Trophoblast cell (in vitro differentiated cells and primary cell): Measurements from ENCODE around the gene SH2D1A.

Experiments used
- DNase-seq, 2 donors: peaks; one replicate each; pipeline ENCODE4 v3.0.0-alpha.2; 2016
- H2AFZ ChIP-seq: 2 replicates; pipeline ENCODE4 v1.6.1; 2013; ENCODE audit warnings: low read length, moderate library complexity, mild to moderate bottlenecking; ENCODE audit not compliant: insufficient read depth, poor library complexity
- H2AK5ac ChIP-seq: 2 replicates; pipeline ENCODE4 v1.6.1; 2013; ENCODE audit warnings: mild to moderate bottlenecking, low read length
- H2BK120ac ChIP-seq: 2 replicates; pipeline ENCODE4 v1.6.1; 2013; ENCODE audit warnings: low read length, mild to moderate bottlenecking, moderate library complexity; ENCODE audit not compliant: insufficient read depth, poor library complexity
- H2BK12ac ChIP-seq: 2 replicates; pipeline ENCODE4 v1.6.1; 2013; ENCODE audit warnings: mild to moderate bottlenecking, low read length, moderate library complexity
- H2BK5ac ChIP-seq: 2 replicates; pipeline ENCODE4 v1.6.1; 2013; ENCODE audit warnings: low read length, low read depth, moderate library complexity, mild to moderate bottlenecking; ENCODE audit not compliant: poor library complexity
- H3K14ac ChIP-seq: 2 replicates; pipeline ENCODE4 v1.6.1; 2013; ENCODE audit warnings: mild to moderate bottlenecking, low read length
- H3K18ac ChIP-seq: 2 replicates; pipeline ENCODE4 v1.6.1; 2013; ENCODE audit warnings: mild to moderate bottlenecking, low read length
- H3K23ac ChIP-seq: 2 replicates; pipeline ENCODE4 v1.6.1; 2013; ENCODE audit warnings: low read length
- H3K27ac ChIP-seq: 2 replicates; pipeline ENCODE4 v1.5.1; 2013; ENCODE audit warnings: low read depth, mild to moderate bottlenecking, inconsistent platforms, low read length, moderate library complexity
- H3K27me3 ChIP-seq: 2 replicates; pipeline ENCODE4 v1.6.1; 2013; ENCODE audit warnings: inconsistent platforms, mild to moderate bottlenecking, low read length, moderate library complexity; ENCODE audit not compliant: insufficient read depth
- H3K36me3 ChIP-seq, 2 experiments: 1 replicate in 1 of 2; 2 replicates in 1 of 2; pipeline ENCODE4 v1.6.1; 2013; ENCODE audit warnings: low read length in 2 of 2, mild to moderate bottlenecking in 2 of 2, moderate library complexity in 1 of 2; ENCODE audit not compliant: insufficient read depth in 2 of 2, control insufficient read depth in 1 of 2
- H3K4ac ChIP-seq: 2 replicates; pipeline ENCODE4 v1.6.1; 2013; ENCODE audit warnings: low read depth, mild to moderate bottlenecking, low read length, moderate library complexity
- H3K4me1 ChIP-seq, 2 experiments: 1 replicate in 1 of 2; 2 replicates in 1 of 2; pipeline ENCODE4 v1.6.1; 2013; ENCODE audit warnings: low read length in 2 of 2, mild to moderate bottlenecking in 2 of 2, moderate library complexity in 1 of 2; ENCODE audit not compliant: insufficient read depth in 2 of 2, control insufficient read depth in 1 of 2
- H3K4me2 ChIP-seq: 2 replicates; pipeline ENCODE4 v1.6.1; 2013; ENCODE audit warnings: inconsistent platforms, mild to moderate bottlenecking, low read length, moderate library complexity
- H3K4me3 ChIP-seq: 2 replicates; pipeline ENCODE4 v1.5.1; 2013; ENCODE audit warnings: mild to moderate bottlenecking, low read depth, low read length, inconsistent platforms
- H3K79me1 ChIP-seq: one replicate; pipeline ENCODE4 v1.6.1; 2013; ENCODE audit warnings: low read length
- H3K79me2 ChIP-seq: 2 replicates; pipeline ENCODE4 v1.6.1; 2013; ENCODE audit warnings: low read length, mild to moderate bottlenecking; ENCODE audit not compliant: control insufficient read depth, insufficient read depth, poor library complexity
- H3K9ac ChIP-seq: 2 replicates; pipeline ENCODE4 v1.6.1; 2013; ENCODE audit warnings: mild to moderate bottlenecking, low read length
- H3K9me3 ChIP-seq: 2 replicates; pipeline ENCODE4 v1.6.1; 2013; ENCODE audit warnings: low read depth, mild to moderate bottlenecking, control low read depth, inconsistent platforms, low read length; ENCODE audit not compliant: insufficient read depth
- H4K12ac ChIP-seq: 2 replicates; pipeline ENCODE4 v1.6.1; 2013; ENCODE audit warnings: low read depth, mild to moderate bottlenecking, low read length, moderate library complexity
- H4K8ac ChIP-seq: 2 replicates; pipeline ENCODE4 v1.6.1; 2013; ENCODE audit warnings: low read depth, mild to moderate bottlenecking, low read length, moderate library complexity
- H4K91ac ChIP-seq: one replicate; pipeline ENCODE4 v1.6.1; 2013; ENCODE audit warnings: low read depth, mild to moderate bottlenecking, low read length, moderate library complexity
- whole genome bisulfite sequencing: extraction: QIAGEN DNeasy Blood & Tissue Kit; methylation state at CpG from one replicate; pipeline ENCODE4 v1.1.7; 2013; ENCODE audit warnings: missing lambda C conversion rate; ENCODE audit not compliant: insufficient read length, insufficient coverage; ENCODE audit errors: extremely low coverage; 5-methylcytosine and 5-hydroxymethylcytosine counted together

SH2D1A gene

DNA sequence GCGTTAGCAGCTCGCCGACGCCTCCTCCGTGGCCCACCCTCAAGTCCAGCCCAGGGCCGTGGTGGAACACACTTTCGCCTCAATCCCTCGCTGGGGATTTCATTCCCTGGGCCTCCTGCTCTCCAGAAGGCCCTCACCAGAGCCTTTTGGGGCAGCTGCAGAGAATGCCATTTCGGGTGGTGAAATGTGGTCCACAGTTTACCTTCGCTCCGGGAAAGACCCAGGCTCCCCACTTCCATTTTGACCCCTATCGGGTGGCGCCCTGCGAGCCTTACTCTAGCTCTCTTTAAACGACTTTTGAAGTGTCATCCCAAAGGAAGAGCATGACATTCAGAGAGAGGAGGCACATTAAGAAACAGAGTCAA is 496 bp downstream of the SH2D1A start:
- H2BK5ac ChIP-seq: no peak overlapping the region
- H3K79me2 ChIP-seq: no peaks in the 10 kb centered on the region
- no peaks in the 10 kb centered on the region for H3K9me3 ChIP-seq
- H3K14ac ChIP-seq: no peak overlapping the region
- H3K4me3 ChIP-seq: no peak overlapping the region
- H2BK120ac ChIP-seq: no peak overlapping the region
- H4K8ac ChIP-seq: no peak overlapping the region
- WGBS: no CpG with 5 or more reads among the region's 15 CpGs
- H3K9ac ChIP-seq: no peak overlapping the region
- H4K91ac ChIP-seq: no peak overlapping the region
- no peaks in the 10 kb centered on the region for H3K36me3 ChIP-seq
- H3K27ac ChIP-seq: no peak overlapping the region
- H2AFZ ChIP-seq: no peak overlapping the region
- H3K18ac ChIP-seq: no peak overlapping the region
- no peak overlapping the region for H3K4ac ChIP-seq
- no peaks in the 10 kb centered on the region for H3K79me1 ChIP-seq
- H3K4me2 ChIP-seq: no peak overlapping the region
- H3K27me3 ChIP-seq: no peaks in the 10 kb centered on the region
- no peak overlapping the region for H4K12ac ChIP-seq
- no peak overlapping the region for H3K23ac ChIP-seq
- no peak overlapping the region for H2BK12ac ChIP-seq
- H3K4me1 ChIP-seq: no peaks in the 10 kb centered on the region
- H2AK5ac ChIP-seq: no peak overlapping the region
- no peak for DNase-seq

- Histone ChIP-seq H2BK5ac (no peak overlapping the region), H3K4me3 (no peak overlapping the region), H2AK5ac (no peak overlapping the region), H2BK120ac (no peak overlapping the region), H4K8ac (no peak overlapping the region), H2AFZ (no peak overlapping the region), H3K18ac (no peak overlapping the region), H3K23ac (no peak overlapping the region), H4K91ac (no peak overlapping the region), H3K4ac (no peak overlapping the region), H3K79me1 (no peaks in the 10 kb centered on the region), H4K12ac (no peak overlapping the region), H3K79me2 (no peaks in the 10 kb centered on the region), H3K9me3 (no peaks in the 10 kb centered on the region), H3K27me3 (no peaks in the 10 kb centered on the region), H3K4me1 (no peaks in the 10 kb centered on the region), H3K27ac (no peak overlapping the region), H3K4me2 (no peak overlapping the region), H3K36me3 (no peaks in the 10 kb centered on the region), H3K9ac (no peak overlapping the region), H3K14ac (no peak overlapping the region), H2BK12ac (no peak overlapping the region)
- no CpG with 5 or more reads among the region's 5 CpGs for WGBS
- no peak for DNase-seq
These were observed 879 bp downstream of the SH2D1A start for GRCh38 chrX:124347242-124347641.

- no peak overlapping the region for H3K27ac ChIP-seq
- no peak for DNase-seq
These were observed 1.8 kb downstream of the SH2D1A start for GRCh38 chrX:124348182-124348581.

DNA sequence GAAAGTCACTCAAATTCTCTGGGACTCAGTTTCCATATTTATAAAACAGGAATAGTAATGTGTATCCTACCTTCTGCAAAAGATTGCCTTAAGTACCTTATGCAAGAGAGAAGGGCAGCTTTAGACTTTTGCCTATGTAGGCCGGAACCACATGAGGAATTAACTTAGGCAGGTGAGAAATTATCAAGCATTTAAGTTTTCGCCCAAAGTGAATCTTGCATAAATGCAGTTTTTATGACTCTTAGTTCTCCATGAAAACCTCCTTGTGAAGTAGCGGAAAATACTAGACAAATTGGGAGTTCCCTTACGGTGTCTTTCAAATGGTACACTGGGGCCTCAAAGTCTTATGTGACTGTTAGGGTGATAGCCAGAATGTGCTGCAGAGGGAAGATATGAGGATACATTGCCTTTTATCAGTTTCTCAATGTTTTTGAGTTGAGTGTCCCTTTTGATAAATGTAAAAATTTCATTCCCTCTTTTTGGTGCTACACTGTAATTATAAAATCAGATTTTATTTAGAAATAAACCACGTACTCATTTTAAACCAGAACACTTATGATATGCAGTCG is 2.6 kb downstream of the SH2D1A start:
- Histone ChIP-seq H3K27ac (no peak overlapping the region), H2BK120ac (no peak overlapping the region), H3K27me3 (no peaks in the 10 kb centered on the region), H4K12ac (no peak overlapping the region), H3K9me3 (no peaks in the 10 kb centered on the region), H4K91ac (no peak overlapping the region), H3K23ac (no peak overlapping the region), H3K4ac (no peak overlapping the region), H3K9ac (no peak overlapping the region), H3K18ac (no peak overlapping the region), H2BK12ac (no peak overlapping the region), H2AK5ac (no peak overlapping the region), H2AFZ (no peak overlapping the region), H3K4me2 (no peak overlapping the region), H2BK5ac (no peak overlapping the region), H3K4me3 (no peak overlapping the region), H3K14ac (no peak overlapping the region), H3K36me3 (no peaks in the 10 kb centered on the region), H3K79me2 (no peaks in the 10 kb centered on the region), H4K8ac (no peak overlapping the region), H3K79me1 (no peaks in the 10 kb centered on the region), H3K4me1 (no peaks in the 10 kb centered on the region)
- WGBS: no CpG with 5 or more reads among the region's 6 CpGs
- DNase-seq: no peak

More at GRCh38 chrX:124348182-124348581, 1.8 kb downstream of the SH2D1A start:
- H3K36me3 ChIP-seq: no peaks in the 10 kb centered on the region
- no CpG with 5 or more reads among the region's 5 CpGs for WGBS
- H2BK5ac ChIP-seq: no peak overlapping the region
- no peak overlapping the region for H3K23ac ChIP-seq
- no peak overlapping the region for H2AFZ ChIP-seq
- no peak overlapping the region for H3K4me2 ChIP-seq
- no peak overlapping the region for H4K12ac ChIP-seq
- H3K4me3 ChIP-seq: no peak overlapping the region
- H3K79me2 ChIP-seq: no peaks in the 10 kb centered on the region
- H4K91ac ChIP-seq: no peak overlapping the region
- H4K8ac ChIP-seq: no peak overlapping the region
- no peak overlapping the region for H3K9ac ChIP-seq
- H3K79me1 ChIP-seq: no peaks in the 10 kb centered on the region
- no peaks in the 10 kb centered on the region for H3K9me3 ChIP-seq
- H2BK12ac ChIP-seq: no peak overlapping the region
- no peak overlapping the region for H3K14ac ChIP-seq
- H3K27me3 ChIP-seq: no peaks in the 10 kb centered on the region
- no peak overlapping the region for H3K18ac ChIP-seq
- no peaks in the 10 kb centered on the region for H3K4me1 ChIP-seq
- H2AK5ac ChIP-seq: no peak overlapping the region
- H3K4ac ChIP-seq: no peak overlapping the region
- no peak overlapping the region for H2BK120ac ChIP-seq
